ENCODE data around the gene POFUT2.

Gene POFUT2

GRCh38 chr21:45286671-45287437, 841 bp downstream of the POFUT2 start:
- DNase-seq (ENCODE audit: low read depth in 1 of 2, low spot score in 1 of 2): no peak
- TF ChIP-seq JUND (IDR thresholded peaks at IDR 0.05; ENCODE audit: low read depth): no peak
- in situ Hi-C loops (cut with HindIII; ENCODE audit: low pct_unique_long_range_greater_than_20kb, low sequenced_read_pairs): no loop called here

DNA sequence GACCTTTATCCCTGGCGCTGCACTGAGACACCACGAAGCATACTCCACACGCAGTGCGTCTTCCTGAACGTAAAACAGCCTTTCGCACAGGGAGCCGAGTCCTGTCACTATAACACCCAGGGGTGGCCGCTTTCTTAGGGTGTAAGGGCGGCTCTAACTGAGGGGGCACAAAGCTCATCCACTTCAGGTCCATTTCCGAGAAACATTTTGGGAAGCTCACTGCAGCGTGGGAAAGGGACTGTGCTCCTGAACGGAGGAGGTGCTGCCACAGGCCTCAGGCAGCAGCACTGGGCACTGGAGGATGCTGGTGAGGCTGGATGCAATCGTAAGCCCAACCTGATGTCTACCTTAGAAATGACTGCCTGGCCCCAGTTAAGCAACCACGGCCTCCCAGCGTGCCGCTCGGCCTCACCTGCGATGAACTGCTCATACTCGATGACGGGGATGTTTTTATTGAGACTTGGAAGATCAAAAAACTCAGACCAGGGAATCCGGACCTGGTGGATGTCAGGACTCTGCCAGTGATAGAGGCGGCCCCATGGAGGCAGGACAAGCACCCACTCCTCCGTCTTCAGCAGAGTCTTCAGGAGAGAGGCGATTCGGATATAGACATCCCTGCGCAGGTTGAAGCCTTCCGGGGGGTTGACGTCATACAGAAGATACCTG, 2.3 kb downstream of the POFUT2 start:
- TF ChIP-seq JUND (IDR thresholded peaks at IDR 0.05; ENCODE audit: low read depth): no peak
- in situ Hi-C loops (cut with HindIII; ENCODE audit: low pct_unique_long_range_greater_than_20kb, low sequenced_read_pairs): no loop called here
- DNase-seq (ENCODE audit: low read depth in 1 of 2, low spot score in 1 of 2): no peak

- in situ Hi-C loops (cut with HindIII; ENCODE audit: low pct_unique_long_range_greater_than_20kb, low sequenced_read_pairs): no loop called here
- no peak for DNase-seq (ENCODE audit: low read depth in 1 of 2, low spot score in 1 of 2)
- TF ChIP-seq JUND (IDR thresholded peaks at IDR 0.05; ENCODE audit: low read depth): no peak
Observed at GRCh38 chr21:45284456-45284741, 3.3 kb downstream of the POFUT2 start.

GRCh38 chr21:45283611-45284455, 3.9 kb downstream of the POFUT2 start:
- in situ Hi-C loops (cut with HindIII; ENCODE audit: low pct_unique_long_range_greater_than_20kb, low sequenced_read_pairs): no loop called here
- TF ChIP-seq JUND (IDR thresholded peaks at IDR 0.05; ENCODE audit: low read depth): no peak
- DNase-seq (ENCODE audit: low read depth in 1 of 2, low spot score in 1 of 2): no peak

DNA sequence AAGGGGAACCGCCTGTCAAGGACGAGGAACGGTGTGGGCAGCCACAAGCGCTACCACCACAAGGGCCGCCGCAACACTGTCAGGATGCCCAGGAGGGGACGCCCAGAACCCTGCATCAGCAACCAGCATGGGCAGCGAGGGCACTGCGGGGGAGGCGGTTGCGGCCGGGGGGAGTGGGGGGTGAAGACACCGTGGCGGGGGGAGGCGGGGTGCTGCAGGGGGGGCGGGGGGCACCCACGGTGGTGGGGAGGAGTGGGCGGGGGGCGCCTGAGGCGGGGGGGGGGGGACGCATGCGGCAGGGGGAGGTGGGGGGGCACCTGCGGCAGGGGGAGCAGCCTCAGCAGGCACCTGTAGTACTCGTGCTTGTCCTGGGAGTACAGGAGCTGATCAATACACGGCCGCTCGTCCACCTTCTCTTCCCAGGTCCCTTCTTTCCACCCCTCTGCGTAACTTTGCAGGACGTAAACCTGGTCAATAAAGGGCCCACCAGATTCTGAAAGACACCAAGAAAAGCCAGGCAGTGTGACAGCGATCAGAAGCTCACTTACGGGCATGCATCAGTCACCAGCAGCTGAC, 4.6 kb downstream of the POFUT2 start:
- TF ChIP-seq JUND (IDR thresholded peaks at IDR 0.05; ENCODE audit: low read depth): no peak
- in situ Hi-C loops (cut with HindIII; ENCODE audit: low pct_unique_long_range_greater_than_20kb, low sequenced_read_pairs): no loop called here
- DNase-seq (ENCODE audit: low read depth in 1 of 2, low spot score in 1 of 2): no peak

- no peak for DNase-seq (ENCODE audit: low read depth in 1 of 2, low spot score in 1 of 2)
- TF ChIP-seq JUND (IDR thresholded peaks at IDR 0.05; ENCODE audit: low read depth): no peak
- in situ Hi-C loops (cut with HindIII; ENCODE audit: low pct_unique_long_range_greater_than_20kb, low sequenced_read_pairs): no loop called here
Observed at GRCh38 chr21:45282283-45283034, 5.2 kb downstream of the POFUT2 start.

DNA sequence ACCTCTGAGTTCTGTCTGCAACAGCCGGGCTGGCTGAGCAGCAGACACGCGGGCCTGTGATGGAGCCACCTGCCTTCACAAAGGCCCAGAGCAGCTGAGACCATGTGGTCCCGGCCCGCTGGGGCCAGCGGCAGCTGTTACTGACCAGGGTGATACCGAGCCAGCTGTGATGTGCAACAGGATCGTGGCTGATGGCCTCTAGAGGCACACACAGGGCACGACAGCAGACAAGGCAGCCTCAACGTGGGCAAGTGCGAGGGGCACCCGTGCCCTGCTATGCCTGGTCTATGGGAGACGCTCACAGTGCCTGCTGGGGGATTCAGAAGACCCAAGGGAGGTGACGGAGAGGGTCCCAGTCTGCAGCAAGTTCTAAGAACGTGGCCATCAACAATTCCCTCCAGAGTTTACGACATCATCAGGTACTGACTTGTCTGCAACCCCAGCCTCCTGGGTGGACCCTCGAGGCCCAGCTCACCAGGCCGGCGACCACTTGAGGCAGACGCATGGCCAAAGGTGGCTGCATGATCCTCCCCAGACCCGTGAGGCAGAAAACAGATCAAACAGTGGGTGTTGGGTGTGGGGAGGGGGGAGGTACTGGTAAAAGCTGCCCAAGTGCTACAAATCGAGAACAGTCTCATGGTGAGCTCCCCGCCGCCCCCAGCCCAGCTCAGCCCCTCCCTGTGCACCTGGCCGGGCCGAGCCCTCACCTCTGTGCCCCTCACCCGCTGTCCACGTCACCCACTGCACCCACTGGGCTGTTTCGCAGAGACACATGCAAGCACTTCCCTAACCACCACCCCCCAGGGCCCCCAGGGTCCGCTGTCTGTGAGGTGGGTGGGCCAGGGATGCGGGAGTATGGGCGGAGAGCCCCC, 6.0 kb downstream of the POFUT2 start:
- in situ Hi-C loops (cut with HindIII; ENCODE audit: low pct_unique_long_range_greater_than_20kb, low sequenced_read_pairs): no loop called here
- no peak for DNase-seq (ENCODE audit: low read depth in 1 of 2, low spot score in 1 of 2)
- TF ChIP-seq JUND (IDR thresholded peaks at IDR 0.05; ENCODE audit: low read depth): no peak

GRCh38 chr21:45280969-45281368, 6.7 kb downstream of the POFUT2 start:
- in situ Hi-C loops (cut with HindIII; ENCODE audit: low pct_unique_long_range_greater_than_20kb, low sequenced_read_pairs): no loop called here
- no peak for TF ChIP-seq JUND (IDR thresholded peaks at IDR 0.05; ENCODE audit: low read depth)
- DNase-seq (ENCODE audit: low read depth in 1 of 2, low spot score in 1 of 2): no peak

- no peak for TF ChIP-seq JUND (IDR thresholded peaks at IDR 0.05; ENCODE audit: low read depth)
- no peak for DNase-seq (ENCODE audit: low read depth in 1 of 2, low spot score in 1 of 2)
- in situ Hi-C loops (cut with HindIII; ENCODE audit: low pct_unique_long_range_greater_than_20kb, low sequenced_read_pairs): no loop called here
Observed at GRCh38 chr21:45280178-45280821, 7.4 kb downstream of the POFUT2 start.

DNA sequence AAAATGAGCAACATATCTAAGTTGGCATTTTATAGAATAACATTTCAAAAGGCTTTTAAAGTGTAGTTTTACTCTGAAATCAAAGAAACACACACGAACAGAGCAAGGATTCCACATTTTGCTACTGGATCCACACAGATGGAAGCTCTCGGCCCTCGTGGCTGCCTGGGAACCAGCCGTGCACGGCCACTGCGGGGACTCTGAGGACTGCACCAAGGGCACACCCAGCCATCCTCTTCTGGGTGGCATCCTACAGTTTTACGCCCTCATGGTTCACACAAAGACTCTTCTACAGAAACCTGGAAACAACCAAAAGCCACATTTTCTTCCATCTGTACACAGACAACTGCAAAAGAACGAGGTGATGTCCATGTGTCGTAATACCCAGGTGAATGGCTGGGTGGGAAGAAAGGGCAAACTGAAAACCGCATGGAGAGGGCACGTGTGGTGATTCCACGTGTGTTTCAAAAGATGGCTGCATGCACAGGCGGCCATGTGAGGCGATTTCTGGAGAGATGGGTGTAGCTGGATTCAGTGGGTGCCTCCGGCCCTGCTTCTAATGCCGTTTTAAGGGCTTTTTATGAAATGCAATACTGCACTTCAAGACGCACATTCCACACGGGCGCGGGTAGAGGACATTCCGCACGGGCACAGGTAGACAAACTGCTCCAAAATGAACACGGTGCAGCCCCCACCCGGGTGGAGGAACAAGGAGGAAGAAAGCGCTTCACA, 8.1 kb downstream of the POFUT2 start:
- no peak for DNase-seq (ENCODE audit: low read depth in 1 of 2, low spot score in 1 of 2)
- TF ChIP-seq JUND (IDR thresholded peaks at IDR 0.05; ENCODE audit: low read depth): no peak
- in situ Hi-C loops (cut with HindIII; ENCODE audit: low pct_unique_long_range_greater_than_20kb, low sequenced_read_pairs): no loop called here
